ENCODE data around the gene COQ8A.

Gene COQ8A

GRCh38 chr1:226940029-226940805 lies at the start of gene COQ8A:
Gene COQ8A, plus strand, starts transcription at chr1:226940294. Its CDS starts 21,092 bp downstream, at chr1:226961386.
- peak; percentile 99 for DNase-seq (ENCODE audit: low read depth in 2 of 2)

- DNase-seq (ENCODE audit: low read depth in 2 of 2), result no peak
These were observed 49.6 kb upstream of the COQ8A start for GRCh38 chr1:226890331-226891108.

- no peak for DNase-seq (ENCODE audit: low read depth in 2 of 2)
These were observed 48.7 kb upstream of the COQ8A start for GRCh38 chr1:226891346-226891745.

- DNase-seq (ENCODE audit: low read depth in 2 of 2), result no peak
These were observed 48.1 kb upstream of the COQ8A start for GRCh38 chr1:226891846-226892523.

- DNase-seq (ENCODE audit: low read depth in 2 of 2), result no peak
These were observed 47.6 kb upstream of the COQ8A start for GRCh38 chr1:226892524-226892875.

GRCh38 chr1:226893936-226894335 lies 46.2 kb upstream of the COQ8A start:
- no peak for DNase-seq (ENCODE audit: low read depth in 2 of 2)

GRCh38 chr1:226894826-226895225 lies 45.3 kb upstream of the COQ8A start:
- DNase-seq (ENCODE audit: low read depth in 2 of 2), result no peak

GRCh38 chr1:226895644-226896043 lies 44.5 kb upstream of the COQ8A start:
- DNase-seq (ENCODE audit: low read depth in 2 of 2), result no peak

- no peak for DNase-seq (ENCODE audit: low read depth in 2 of 2)
These were observed 41.8 kb upstream of the COQ8A start for GRCh38 chr1:226898246-226898645.

GRCh38 chr1:226901421-226901820 lies 38.7 kb upstream of the COQ8A start:
- DNase-seq (ENCODE audit: low read depth in 2 of 2), result no peak

- no peak for DNase-seq (ENCODE audit: low read depth in 2 of 2)
These were observed 37.5 kb upstream of the COQ8A start for GRCh38 chr1:226902601-226903000.

GRCh38 chr1:226903819-226904716 lies 36.0 kb upstream of the COQ8A start:
- peak; percentile 60 to 68 for DNase-seq (ENCODE audit: low read depth in 2 of 2)

GRCh38 chr1:226904772-226905171 lies 35.3 kb upstream of the COQ8A start:
- DNase-seq (ENCODE audit: low read depth in 2 of 2), result no peak

- DNase-seq (ENCODE audit: low read depth in 2 of 2), result no peak
These were observed 31.7 kb upstream of the COQ8A start for GRCh38 chr1:226908419-226908818.

- no peak for DNase-seq (ENCODE audit: low read depth in 2 of 2)
These were observed 31.2 kb upstream of the COQ8A start for GRCh38 chr1:226908913-226909312.

GRCh38 chr1:226912587-226913176 lies 27.4 kb upstream of the COQ8A start:
- DNase-seq (ENCODE audit: low read depth in 2 of 2), result no peak

- DNase-seq (ENCODE audit: low read depth in 2 of 2), result no peak
These were observed 24.5 kb upstream of the COQ8A start for GRCh38 chr1:226915672-226915995.

- no peak for DNase-seq (ENCODE audit: low read depth in 2 of 2)
These were observed 23.6 kb upstream of the COQ8A start for GRCh38 chr1:226916497-226916896.

GRCh38 chr1:226919587-226919986 lies 20.5 kb upstream of the COQ8A start:
- no peak for DNase-seq (ENCODE audit: low read depth in 2 of 2)

- no peak for DNase-seq (ENCODE audit: low read depth in 2 of 2)
These were observed 20.1 kb upstream of the COQ8A start for GRCh38 chr1:226919995-226920394.

- DNase-seq (ENCODE audit: low read depth in 2 of 2), result no peak
These were observed 19.6 kb upstream of the COQ8A start for GRCh38 chr1:226920446-226920894.

Measured in fibroblast of skin of left biceps (primary cell).